ENCODE data around the gene AMMECR1. TPM values are rescaled to one million over a fixed set of nuclear protein-coding genes. Genes with fewer than 3 reads are reported as not detected.

AMMECR1 gene
- total and polyA plus RNA-seq, 12 donors, result 0.59 to 1.8 (median 0.99) TPM

DNA sequence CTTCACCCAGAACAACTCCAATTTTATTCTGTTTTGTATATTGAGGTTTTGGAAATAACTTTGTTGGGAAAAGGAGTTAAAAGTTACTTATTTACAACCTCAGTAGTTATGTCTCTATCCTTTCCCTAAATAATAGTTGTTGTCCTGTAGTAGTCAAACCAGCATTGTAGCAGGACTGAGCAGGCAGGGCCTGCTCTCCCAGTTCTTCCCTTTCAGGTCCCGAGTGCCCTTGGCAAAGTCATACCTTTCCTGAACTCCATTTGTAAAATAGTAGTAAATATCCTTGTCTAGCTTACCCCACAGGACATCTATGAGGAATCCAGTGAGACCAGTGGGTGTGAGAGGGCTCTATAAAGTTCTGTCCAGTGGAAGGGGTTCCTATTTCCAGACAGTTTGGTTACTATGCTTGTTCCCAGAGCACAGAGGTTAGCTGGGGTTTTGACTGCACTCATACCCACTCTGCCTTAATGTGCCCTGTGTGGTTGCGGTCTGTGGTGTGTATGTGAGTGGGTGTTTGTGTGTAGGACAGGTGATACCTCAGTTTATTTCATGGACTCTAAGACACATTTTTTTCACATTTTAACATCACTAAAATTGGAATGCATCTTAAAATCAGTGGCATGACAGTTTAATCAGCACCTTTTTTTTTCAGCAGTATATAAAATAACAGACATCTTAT lies 136.3 kb downstream of the AMMECR1 start:
- TF ChIP-seq CTCF (IDR thresholded peaks at IDR 0.05), result no peak
- Histone ChIP-seq H3K27me3 (peaks cover 0 to 3% (median 0%) of the 10 kb centered on the region in 7 donors), H3K9me3 (peaks cover 0 to 5% (median 0%) of the 10 kb centered on the region in 11 donors), H3K4me1 (peaks cover 0 to 37% (median 0%) of the 10 kb centered on the region in 9 donors), H3K27ac (peak overlapping the region in 1 of 10 donors; percentile 1), H3K4me3 (no peak overlapping the region), H3K36me3 (no peaks in the 10 kb centered on the region)
- WGBS, 2 donors, result 81 to 91% methylated on average over 2 of the region's 2 CpGs
- intact Hi-C loops (cut with DNase I), result no loop called here
- DNase-seq (no peak), ATAC-seq (no peak)

- peak overlapping the region in 1 of 10 donors; percentile 1 for H3K27ac ChIP-seq
- WGBS, 2 donors, result 58 to 76% methylated on average over 6 of the region's 6 CpGs
These were observed 137.0 kb downstream of the AMMECR1 start for GRCh38 chrX:110180928-110181310.

DNA sequence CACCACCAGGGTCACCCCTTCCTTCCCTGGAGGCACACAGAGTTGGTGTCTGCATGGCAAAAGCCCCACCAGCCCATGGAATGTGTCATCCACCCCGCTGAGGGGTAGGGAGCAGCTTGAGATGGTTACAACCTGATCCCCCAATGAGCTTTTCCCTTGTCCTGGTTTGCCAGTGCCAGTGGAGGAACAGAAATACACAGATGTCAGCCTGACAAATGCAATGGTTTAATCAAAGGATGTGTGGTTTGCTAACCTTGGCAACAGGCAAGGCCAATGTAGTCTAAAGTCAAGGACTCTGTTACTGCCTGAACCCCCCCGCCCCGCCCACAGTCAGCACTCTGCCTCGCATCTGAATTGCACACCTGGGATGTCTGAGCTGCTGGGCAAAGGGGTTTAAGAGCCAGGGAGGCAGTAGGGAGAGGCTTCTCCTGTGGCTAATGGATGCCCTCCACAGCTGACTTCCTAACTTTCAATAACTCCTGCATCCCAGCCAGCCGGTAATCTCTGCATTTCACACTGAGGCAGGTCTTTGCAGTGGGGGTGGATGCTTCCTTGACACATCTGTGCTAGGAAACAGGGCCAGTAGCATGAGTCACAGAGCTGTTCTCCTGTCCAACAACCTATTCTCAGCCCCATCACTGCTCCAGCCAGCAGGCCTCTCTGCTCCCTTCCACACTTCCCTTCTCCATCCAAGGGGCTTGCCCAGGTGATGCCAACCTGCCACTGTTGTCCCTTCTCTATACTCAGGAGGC lies 137.5 kb downstream of the AMMECR1 start:
- 72 to 80% methylated on average over 5 of the region's 5 CpGs for WGBS, 2 donors
- Histone ChIP-seq H3K9me3 (no peaks in the 10 kb centered on the region), H3K27me3 (peaks cover 0 to 3% (median 0%) of the 10 kb centered on the region in 7 donors), H3K27ac (no peak overlapping the region), H3K36me3 (no peaks in the 10 kb centered on the region), H3K4me1 (peaks cover 0 to 46% (median 0%) of the 10 kb centered on the region in 9 donors), H3K4me3 (no peak overlapping the region)
- DNase-seq, result peak in 1 of 2 donors; percentile 24
- ATAC-seq, result peak; percentile 52 to 94 (median 80)
- intact Hi-C loops (cut with DNase I), result no loop called here
- TF ChIP-seq CTCF (IDR thresholded peaks at IDR 0.05), result no peak

More at GRCh38 chrX:110180928-110181310, 137.0 kb downstream of the AMMECR1 start:
- Histone ChIP-seq H3K27me3 (peaks cover 0 to 3% (median 0%) of the 10 kb centered on the region in 7 donors), H3K4me3 (no peak overlapping the region), H3K9me3 (peaks cover 0 to under 1% (median 0%) of the 10 kb centered on the region in 11 donors), H3K4me1 (peaks cover 0 to 40% (median 0%) of the 10 kb centered on the region in 9 donors), H3K36me3 (no peaks in the 10 kb centered on the region)
- ATAC-seq (peak in 2 of 8 donors; percentile 12 to 20), DNase-seq (no peak)
- TF ChIP-seq CTCF (IDR thresholded peaks at IDR 0.05), result no peak
- intact Hi-C loops (cut with DNase I), result no loop called here

- intact Hi-C loops (cut with DNase I), result loop anchor here in 1 of 10 donors (10.0 kb wide), 1 partner anchor 136 kb away; the partner anchor contains the start of gene AMMECR1
- 77 to 80% methylated on average over 5 of the region's 5 CpGs for WGBS, 2 donors
- no peak overlapping the region for H3K27ac ChIP-seq
- H3K36me3 ChIP-seq, result peaks cover 0 to 4% (median 0%) of the 10 kb centered on the region in 9 donors
- peaks cover 0 to 3% (median 0%) of the 10 kb centered on the region in 7 donors for H3K27me3 ChIP-seq
- no peak for DNase-seq
- H3K4me3 ChIP-seq, result no peak overlapping the region
- no peaks in the 10 kb centered on the region for H3K9me3 ChIP-seq
- TF ChIP-seq CTCF (IDR thresholded peaks at IDR 0.05), result no peak
- no peak for ATAC-seq
- peaks cover 0 to 49% (median 0%) of the 10 kb centered on the region in 9 donors for H3K4me1 ChIP-seq
These were observed 139.6 kb downstream of the AMMECR1 start for GRCh38 chrX:110178179-110178865.
